Measurements from ENCODE around the gene PLEKHG4B. TPM values are rescaled to one million over a fixed set of nuclear protein-coding genes. Genes with fewer than 3 reads are reported as not detected.

Gene PLEKHG4B
- polyA plus RNA-seq, 1 donor from 2014 or later, result 0.78 TPM

GRCh38 chr5:106587-106986 is 14.6 kb downstream of the PLEKHG4B start:
- H3K27ac ChIP-seq (ENCODE audit: low read length), result peak overlapping the region; percentile 78
- H3F3A ChIP-seq (ENCODE audit: insufficient read depth, low read length, poor library complexity, severe bottlenecking), result no peaks in the 10 kb centered on the region
- peaks cover 13% of the 10 kb centered on the region for H3K79me2 ChIP-seq (replicated peaks; ENCODE audit: insufficient read depth, low read length)
- H3K4me2 ChIP-seq (ENCODE audit: low read length), result peak overlapping the region; percentile 50
- no peaks in the 10 kb centered on the region for H3K9me3 ChIP-seq (ENCODE audit: low read length)
- H3K4me3 ChIP-seq (ENCODE audit: low read length), result no peak overlapping the region
- TF ChIP-seq SMC3 (conservative IDR thresholded peaks at IDR 0.05; ENCODE audit: poor library complexity) (no peak), CTCF (IDR thresholded peaks at IDR 0.05; ENCODE audit: poor library complexity, severe bottlenecking) (peak; percentile 22)
- no peaks in the 10 kb centered on the region for H4K20me1 ChIP-seq (ENCODE audit: insufficient read depth)
- no peak overlapping the region for H2AFZ ChIP-seq (ENCODE audit: low read depth, low read length)
- no peak overlapping the region for H3K9ac ChIP-seq (ENCODE audit: low read length)
- H3K9me2 ChIP-seq (ENCODE audit: insufficient read depth, low read length), result no peaks in the 10 kb centered on the region
- H3K36me3 ChIP-seq (ENCODE audit: insufficient read depth, low read length), result no peaks in the 10 kb centered on the region
- no peaks in the 10 kb centered on the region for H3K27me3 ChIP-seq (ENCODE audit: insufficient read depth, low read depth, low read length)

DNA sequence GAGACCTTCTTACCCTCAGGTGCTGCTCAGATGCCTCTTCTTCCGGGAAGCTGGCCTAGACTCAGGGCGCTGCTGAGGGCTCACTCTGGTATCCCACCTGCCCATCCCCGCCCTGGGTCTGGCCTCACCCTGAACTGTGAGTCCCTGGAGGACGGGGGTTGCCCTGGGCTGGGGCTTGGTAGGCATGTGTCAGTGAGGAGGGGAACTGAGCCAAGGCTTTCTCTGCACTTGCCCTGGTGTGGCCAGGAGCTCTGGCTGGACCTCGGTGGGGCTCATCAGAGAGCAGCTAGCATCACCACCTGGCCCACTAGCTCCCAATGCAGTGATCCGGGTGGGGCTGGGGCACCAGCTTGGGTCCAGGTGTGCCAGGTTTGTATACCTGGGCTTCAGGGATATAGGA is 15.6 kb downstream of the PLEKHG4B start:
- H3K4me3 ChIP-seq (ENCODE audit: low read length), result no peak overlapping the region
- no peak overlapping the region for H3K27ac ChIP-seq (ENCODE audit: low read length)
- H3K79me2 ChIP-seq (replicated peaks; ENCODE audit: insufficient read depth, low read length), result peaks cover 13% of the 10 kb centered on the region
- H3K27me3 ChIP-seq (ENCODE audit: insufficient read depth, low read depth, low read length), result no peaks in the 10 kb centered on the region
- TF ChIP-seq SMC3 (conservative IDR thresholded peaks at IDR 0.05; ENCODE audit: poor library complexity) (no peak), REST (IDR thresholded peaks at IDR 0.05; ENCODE audit: borderline replicate concordance) (no peak), POLR2AphosphoS5 (IDR thresholded peaks at IDR 0.05) (no peak), EP300 (conservative IDR thresholded peaks at IDR 0.05; ENCODE audit: poor library complexity, severe bottlenecking) (no peak), RAD21 (conservative IDR thresholded peaks at IDR 0.05) (no peak), TAF1 (IDR thresholded peaks at IDR 0.05; ENCODE audit: low read depth) (no peak), CTCF (IDR thresholded peaks at IDR 0.05; ENCODE audit: poor library complexity, severe bottlenecking) (no peak), MXI1 (conservative IDR thresholded peaks at IDR 0.05; ENCODE audit: poor library complexity, severe bottlenecking) (no peak)
- no peak overlapping the region for H3K9ac ChIP-seq (ENCODE audit: low read length)
- H2AFZ ChIP-seq (ENCODE audit: low read depth, low read length), result no peak overlapping the region
- no peaks in the 10 kb centered on the region for H3K36me3 ChIP-seq (ENCODE audit: insufficient read depth, low read length)
- H3K4me2 ChIP-seq (ENCODE audit: low read length), result no peak overlapping the region
- H3K9me3 ChIP-seq (ENCODE audit: low read length), result no peaks in the 10 kb centered on the region
- H3K9me2 ChIP-seq (ENCODE audit: insufficient read depth, low read length), result no peaks in the 10 kb centered on the region
- H4K20me1 ChIP-seq (ENCODE audit: insufficient read depth), result no peaks in the 10 kb centered on the region
- H3F3A ChIP-seq (ENCODE audit: insufficient read depth, low read length, poor library complexity, severe bottlenecking), result no peaks in the 10 kb centered on the region
